Breast epithelium (tissue), 3 donors: ENCODE measurements around the gene FGFR3.

ENCODE experiments used
- POLR2A ChIP-seq: fragments of 450-650 bp; IDR thresholded peaks from one replicate; pipeline ENCODE4 v1.6.1; 2016; ENCODE audit warnings: antibody characterized with exemption, mild to moderate bottlenecking, moderate library complexity
- POLR2AphosphoS5 ChIP-seq, 3 donors: sonication (generic); formaldehyde crosslinking; IDR thresholded peaks; one replicate each; pipeline ENCODE4 v1.6.1; 2017; ENCODE audit warnings: antibody characterized with exemption in 3 of 3
- TF ChIP-seq, protein P1 (sequence below), 3 donors: fragments of 450-650 bp; IDR thresholded peaks; one replicate each; pipeline ENCODE4 v1.5.1; 2016 to 2017; ENCODE audit warnings: antibody characterized with exemption in 3 of 3, mild to moderate bottlenecking in 3 of 3, moderate library complexity in 3 of 3

GRCh38 chr4:1780435-1780834 lies 12.7 kb upstream of the FGFR3 start:
- no peak for TF ChIP-seq POLR2AphosphoS5 (IDR thresholded peaks at IDR 0.05)
- TF ChIP-seq POLR2A: no peak
- TF ChIP-seq, protein P1, sequence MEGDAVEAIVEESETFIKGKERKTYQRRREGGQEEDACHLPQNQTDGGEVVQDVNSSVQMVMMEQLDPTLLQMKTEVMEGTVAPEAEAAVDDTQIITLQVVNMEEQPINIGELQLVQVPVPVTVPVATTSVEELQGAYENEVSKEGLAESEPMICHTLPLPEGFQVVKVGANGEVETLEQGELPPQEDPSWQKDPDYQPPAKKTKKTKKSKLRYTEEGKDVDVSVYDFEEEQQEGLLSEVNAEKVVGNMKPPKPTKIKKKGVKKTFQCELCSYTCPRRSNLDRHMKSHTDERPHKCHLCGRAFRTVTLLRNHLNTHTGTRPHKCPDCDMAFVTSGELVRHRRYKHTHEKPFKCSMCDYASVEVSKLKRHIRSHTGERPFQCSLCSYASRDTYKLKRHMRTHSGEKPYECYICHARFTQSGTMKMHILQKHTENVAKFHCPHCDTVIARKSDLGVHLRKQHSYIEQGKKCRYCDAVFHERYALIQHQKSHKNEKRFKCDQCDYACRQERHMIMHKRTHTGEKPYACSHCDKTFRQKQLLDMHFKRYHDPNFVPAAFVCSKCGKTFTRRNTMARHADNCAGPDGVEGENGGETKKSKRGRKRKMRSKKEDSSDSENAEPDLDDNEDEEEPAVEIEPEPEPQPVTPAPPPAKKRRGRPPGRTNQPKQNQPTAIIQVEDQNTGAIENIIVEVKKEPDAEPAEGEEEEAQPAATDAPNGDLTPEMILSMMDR (IDR thresholded peaks at IDR 0.05): no peak
